GM10248 (cell line): ENCODE results near the gene DHX32.
"Not testable (repeated sequence)": the region's sequence is repeated elsewhere in the genome, so short reads cannot be mapped to it uniquely, and the experiment has no call there.

Source experiments
- CTCF ChIA-PET: fragments of 300-600 bp; sonication (Branson Sonifier 250); formaldehyde crosslinking; extraction: SDS; loops from one replicate; lab custom pipeline; 2021; ENCODE audit warnings: antibody characterized with exemption; lab: Yijun Ruan, JAX
- POLR2A ChIA-PET: fragments of 350-650 bp; sonication (Branson Sonifier 250); formaldehyde crosslinking; extraction: SDS; loops from one replicate; lab custom pipeline; 2020; ENCODE audit warnings: antibody characterized with exemption; lab: Yijun Ruan, JAX
- DNase-seq: peaks from one replicate; pipeline ENCODE4 v3.0.0; 2012; ENCODE audit errors: extremely low spot score
- TF ChIP-seq, protein P1 (sequence below): IDR thresholded peaks from 2 replicates; pipeline ENCODE4 v1.5.1; 2012; ENCODE audit warnings: mild to moderate bottlenecking, low read depth; ENCODE audit errors: extremely low read depth, missing control alignments, control extremely low read depth

Gene DHX32

DNA sequence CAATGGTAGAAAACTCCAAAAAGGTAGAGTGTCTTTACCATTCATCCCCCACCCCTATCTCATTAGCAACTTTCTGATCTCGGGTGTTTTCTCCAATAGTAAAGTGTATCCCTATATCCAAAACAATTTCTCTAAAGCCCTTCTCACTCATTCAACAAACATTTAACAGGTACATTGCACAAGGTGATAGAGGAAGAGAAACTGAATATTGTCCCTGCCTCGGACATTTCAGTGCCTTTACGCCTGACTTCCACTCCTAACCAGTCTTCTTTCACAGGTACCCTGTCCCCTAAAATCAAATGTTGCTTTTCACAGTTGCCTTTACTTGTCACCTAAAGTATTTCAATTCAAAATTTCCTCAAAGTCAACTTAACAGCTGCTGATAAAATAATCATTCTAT lies 13.1 kb upstream of the DHX32 start:
- POLR2A ChIA-PET, DNase-seq, CTCF ChIA-PET: not testable (repeated sequence)

DNA sequence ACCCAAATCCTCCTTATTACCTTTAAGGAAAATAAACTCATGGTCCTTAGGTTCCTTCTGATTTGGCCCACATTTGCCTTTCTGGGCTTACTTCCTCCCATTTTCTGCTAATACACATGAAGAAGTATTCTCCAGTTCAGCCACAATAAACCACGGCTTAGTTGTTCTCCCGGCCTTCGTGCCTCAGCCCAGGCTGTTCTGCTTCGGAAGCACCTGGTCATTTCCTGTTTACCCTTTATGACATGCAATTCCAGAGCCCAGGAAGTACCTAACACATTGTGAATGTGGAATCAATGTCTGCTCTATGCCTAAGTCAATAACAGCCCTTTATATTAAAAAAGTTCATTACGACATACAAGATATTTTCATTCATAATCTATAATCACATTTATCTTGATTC lies 11.3 kb upstream of the DHX32 start:
- CTCF ChIA-PET, DNase-seq, POLR2A ChIA-PET: not testable (repeated sequence)

GRCh38 chr10:125889441-125889840 lies 8.3 kb upstream of the DHX32 start:
- POLR2A ChIA-PET, DNase-seq, CTCF ChIA-PET: not testable (repeated sequence)

DNA sequence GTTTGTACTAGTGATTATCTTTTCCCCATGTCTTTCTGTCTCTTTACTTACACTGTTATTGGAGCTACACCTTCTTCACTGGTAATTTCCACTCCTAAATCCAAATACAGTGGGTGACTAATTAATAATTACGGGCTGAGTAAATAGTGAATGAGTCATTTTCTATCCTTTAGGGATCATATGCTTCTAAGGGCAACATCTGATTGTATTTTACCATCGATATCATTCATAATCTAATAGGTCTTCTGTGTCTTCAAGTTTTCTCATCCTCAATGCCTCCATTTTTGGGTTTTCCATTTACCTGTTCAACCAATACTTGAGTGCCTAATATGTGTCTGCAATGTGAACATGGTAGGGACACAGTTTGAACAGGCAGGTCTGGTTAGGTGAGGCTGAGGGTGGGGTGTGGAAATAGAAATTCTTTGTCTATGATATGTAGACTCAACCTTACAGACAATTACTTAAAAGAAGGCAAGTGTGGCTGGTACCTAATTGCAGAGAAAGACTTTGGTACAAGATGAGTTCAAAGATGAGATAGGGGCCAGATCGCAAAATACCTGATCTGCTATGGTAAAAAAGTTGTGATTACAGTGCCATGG lies 5.9 kb upstream of the DHX32 start:
- CTCF ChIA-PET: no interaction called here

GRCh38 chr10:125883211-125883610 lies 2.1 kb upstream of the DHX32 start:
- ChIA-PET POLR2A (no interaction called here), CTCF (interaction anchor here (1.1 to 1.4 kb wide), 2 partner anchors 14 to 20 kb away, joined by 4 to 5 read pairs; no protein-coding TSS in a partner anchor)
- TF ChIP-seq, protein P1, sequence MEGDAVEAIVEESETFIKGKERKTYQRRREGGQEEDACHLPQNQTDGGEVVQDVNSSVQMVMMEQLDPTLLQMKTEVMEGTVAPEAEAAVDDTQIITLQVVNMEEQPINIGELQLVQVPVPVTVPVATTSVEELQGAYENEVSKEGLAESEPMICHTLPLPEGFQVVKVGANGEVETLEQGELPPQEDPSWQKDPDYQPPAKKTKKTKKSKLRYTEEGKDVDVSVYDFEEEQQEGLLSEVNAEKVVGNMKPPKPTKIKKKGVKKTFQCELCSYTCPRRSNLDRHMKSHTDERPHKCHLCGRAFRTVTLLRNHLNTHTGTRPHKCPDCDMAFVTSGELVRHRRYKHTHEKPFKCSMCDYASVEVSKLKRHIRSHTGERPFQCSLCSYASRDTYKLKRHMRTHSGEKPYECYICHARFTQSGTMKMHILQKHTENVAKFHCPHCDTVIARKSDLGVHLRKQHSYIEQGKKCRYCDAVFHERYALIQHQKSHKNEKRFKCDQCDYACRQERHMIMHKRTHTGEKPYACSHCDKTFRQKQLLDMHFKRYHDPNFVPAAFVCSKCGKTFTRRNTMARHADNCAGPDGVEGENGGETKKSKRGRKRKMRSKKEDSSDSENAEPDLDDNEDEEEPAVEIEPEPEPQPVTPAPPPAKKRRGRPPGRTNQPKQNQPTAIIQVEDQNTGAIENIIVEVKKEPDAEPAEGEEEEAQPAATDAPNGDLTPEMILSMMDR: no peak
- no peak for DNase-seq

More for the DNA sequence above, 5.9 kb upstream of the DHX32 start:
- POLR2A ChIA-PET: no interaction called here
- TF ChIP-seq, protein P1: no peak
- DNase-seq: no peak

- DNase-seq: no peak
- ChIA-PET POLR2A (no interaction called here), CTCF (interaction anchor here (1.1 to 1.4 kb wide), 6 partner anchors 9 to 94 kb away, joined by 3 to 17 read pairs (median 3); no protein-coding TSS in a partner anchor)
- TF ChIP-seq, protein P1: no peak
Observed at GRCh38 chr10:125882596-125882995, 1.5 kb upstream of the DHX32 start.

GRCh38 chr10:125880719-125881118 lies 373 bp downstream of the DHX32 start:
- ChIA-PET CTCF (no interaction called here), POLR2A (no interaction called here)
- TF ChIP-seq, protein P1: no peak
- no peak for DNase-seq

- ChIA-PET POLR2A (no interaction called here), CTCF (interaction anchor here (2.0 kb wide), 1 partner anchor 10 kb away, joined by 8 read pairs; no protein-coding TSS in a partner anchor)
- no peak for DNase-seq
- TF ChIP-seq, protein P1: no peak
Observed at GRCh38 chr10:125878957-125879835, 1.9 kb downstream of the DHX32 start.
